Parathyroid adenoma (tissue), 2 donors: ENCODE results near the gene BTNL9.
A peak's percentile ranks its signal among the peaks of the same experiment; 100 is the strongest.
"Not testable (repeated sequence)": the region's sequence is repeated elsewhere in the genome, so short reads cannot be mapped to it uniquely, and the experiment has no call there.

Experiments used
- H2AFZ ChIP-seq: fragments of 300-600 bp; sonication (generic); one replicate; pipeline ENCODE4 v1.7.0; 2017; ENCODE audit warnings: antibody characterized with exemption, mild to moderate bottlenecking
- H3K27ac ChIP-seq: fragments of 300-600 bp; sonication (generic); one replicate; pipeline ENCODE4 v1.7.0; 2017
- H3K27me3 ChIP-seq: fragments of 300-600 bp; sonication (generic); one replicate; pipeline ENCODE4 v1.7.0; 2017; ENCODE audit warnings: low read length; ENCODE audit not compliant: control insufficient read depth, insufficient read depth
- H3K36me3 ChIP-seq: fragments of 300-600 bp; sonication (generic); one replicate; pipeline ENCODE4 v1.7.0; 2017; ENCODE audit warnings: low read length; ENCODE audit not compliant: control insufficient read depth, insufficient read depth
- H3K4me1 ChIP-seq: fragments of 300-600 bp; sonication (generic); one replicate; pipeline ENCODE4 v1.7.0; 2017; ENCODE audit warnings: control low read depth
- H3K4me2 ChIP-seq: fragments of 300-600 bp; sonication (generic); one replicate; pipeline ENCODE4 v1.7.0; 2017; ENCODE audit warnings: low read length
- H3K4me3 ChIP-seq: fragments of 300-600 bp; sonication (generic); one replicate; pipeline ENCODE4 v1.7.0; 2017; ENCODE audit warnings: low read depth, low read length
- H3K79me2 ChIP-seq: fragments of 300-600 bp; sonication (generic); one replicate; pipeline ENCODE4 v1.7.0; 2017; ENCODE audit warnings: control low read depth
- H3K9ac ChIP-seq: fragments of 300-600 bp; sonication (generic); one replicate; pipeline ENCODE4 v1.7.0; 2017; ENCODE audit warnings: mild to moderate bottlenecking
- H3K9me3 ChIP-seq: fragments of 300-600 bp; sonication (generic); one replicate; pipeline ENCODE4 v1.7.0; 2017; ENCODE audit warnings: low read length; ENCODE audit not compliant: control insufficient read depth
- TF ChIP-seq, protein P1 (sequence below): fragments of 300-600 bp; sonication (generic); IDR thresholded peaks from one replicate; pipeline ENCODE4 v1.7.0; 2017; ENCODE audit warnings: antibody characterized with exemption, mild to moderate bottlenecking
- donor health status: primary hyperparathyroidism.

Gene BTNL9

DNA sequence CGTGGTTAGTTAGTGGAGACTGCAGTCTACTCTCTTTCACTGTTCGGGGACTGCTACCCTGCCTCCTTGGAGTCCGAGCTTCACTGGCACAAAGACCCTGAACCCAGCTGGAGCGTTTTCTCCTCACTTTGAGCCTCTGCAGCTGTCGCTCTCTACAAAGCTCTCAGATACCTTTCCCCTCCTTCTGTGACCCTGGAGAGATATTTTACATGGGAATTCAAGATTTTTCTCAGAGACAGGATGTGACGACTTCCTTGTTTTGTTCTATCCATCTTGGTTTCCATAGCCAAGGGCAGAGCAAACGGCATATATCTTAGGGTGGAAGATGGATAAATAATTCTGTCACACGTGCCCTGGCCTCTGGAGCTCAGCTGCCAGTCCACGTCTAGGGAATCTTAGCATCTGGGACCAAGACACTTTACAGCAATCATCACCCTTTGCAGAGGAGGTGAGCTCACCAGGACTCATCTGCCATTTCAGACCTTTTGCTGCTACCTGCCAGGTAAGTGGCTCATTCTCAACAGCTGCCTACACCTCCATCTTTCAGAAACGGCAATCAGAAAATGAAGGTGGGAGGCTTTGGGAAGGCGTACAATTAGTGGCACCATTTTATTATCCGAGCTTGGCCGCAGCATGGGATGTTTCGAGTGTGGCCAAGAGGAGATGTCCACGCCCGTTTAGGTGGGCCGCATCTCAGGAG lies at the start of gene BTNL9:
TSS of gene BTNL9 (plus strand) at position 336 of the 700 bp plus-strand sequence. CDS start 5,224 bp downstream, outside the sequence.
- Histone ChIP-seq H3K27ac (peak within 1 kb of the TSS; percentile 54), H3K9me3 (no peaks in the 10 kb centered on the region), H3K4me1 (no peaks in the 10 kb centered on the region), H3K4me3 (peak within 1 kb of the TSS; percentile 34), H3K9ac (no peak within 1 kb of the TSS), H3K4me2 (peak within 1 kb of the TSS; percentile 38), H3K79me2 (no peaks in the 10 kb centered on the region), H3K27me3 (no peaks in the 10 kb centered on the region), H2AFZ (no peak within 1 kb of the TSS), H3K36me3 (no peaks in the 10 kb centered on the region)
- TF ChIP-seq, protein P1, sequence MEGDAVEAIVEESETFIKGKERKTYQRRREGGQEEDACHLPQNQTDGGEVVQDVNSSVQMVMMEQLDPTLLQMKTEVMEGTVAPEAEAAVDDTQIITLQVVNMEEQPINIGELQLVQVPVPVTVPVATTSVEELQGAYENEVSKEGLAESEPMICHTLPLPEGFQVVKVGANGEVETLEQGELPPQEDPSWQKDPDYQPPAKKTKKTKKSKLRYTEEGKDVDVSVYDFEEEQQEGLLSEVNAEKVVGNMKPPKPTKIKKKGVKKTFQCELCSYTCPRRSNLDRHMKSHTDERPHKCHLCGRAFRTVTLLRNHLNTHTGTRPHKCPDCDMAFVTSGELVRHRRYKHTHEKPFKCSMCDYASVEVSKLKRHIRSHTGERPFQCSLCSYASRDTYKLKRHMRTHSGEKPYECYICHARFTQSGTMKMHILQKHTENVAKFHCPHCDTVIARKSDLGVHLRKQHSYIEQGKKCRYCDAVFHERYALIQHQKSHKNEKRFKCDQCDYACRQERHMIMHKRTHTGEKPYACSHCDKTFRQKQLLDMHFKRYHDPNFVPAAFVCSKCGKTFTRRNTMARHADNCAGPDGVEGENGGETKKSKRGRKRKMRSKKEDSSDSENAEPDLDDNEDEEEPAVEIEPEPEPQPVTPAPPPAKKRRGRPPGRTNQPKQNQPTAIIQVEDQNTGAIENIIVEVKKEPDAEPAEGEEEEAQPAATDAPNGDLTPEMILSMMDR = no peak

DNA sequence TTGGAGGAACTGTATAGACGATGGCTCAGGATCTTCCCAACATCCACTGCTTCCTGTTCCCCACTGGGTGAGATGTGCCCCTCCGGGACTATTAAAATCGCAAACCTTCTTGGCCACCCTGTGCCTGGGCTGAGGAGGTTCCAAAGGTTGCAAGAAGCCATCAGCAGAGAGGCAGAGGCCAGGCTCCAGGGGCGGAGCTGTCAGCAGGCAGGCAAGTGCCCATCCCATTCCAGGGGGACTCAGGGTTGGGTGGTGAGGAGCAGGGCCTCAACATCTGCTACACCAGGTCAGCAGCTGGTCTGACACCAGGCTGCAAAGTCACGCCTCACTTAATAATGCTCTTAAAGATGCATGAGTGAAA lies 49.2 kb upstream of the BTNL9 start:
- Histone ChIP-seq H3K36me3 (no peaks in the 10 kb centered on the region), H3K27ac (no peak overlapping the region), H3K79me2 (no peaks in the 10 kb centered on the region), H3K4me1 (no peaks in the 10 kb centered on the region), H3K9me3 (no peaks in the 10 kb centered on the region), H3K4me3 (no peak overlapping the region), H3K4me2 (no peak overlapping the region), H3K9ac (no peak overlapping the region), H3K27me3 (no peaks in the 10 kb centered on the region), H2AFZ (no peak overlapping the region)
- TF ChIP-seq, protein P1 = no peak

DNA sequence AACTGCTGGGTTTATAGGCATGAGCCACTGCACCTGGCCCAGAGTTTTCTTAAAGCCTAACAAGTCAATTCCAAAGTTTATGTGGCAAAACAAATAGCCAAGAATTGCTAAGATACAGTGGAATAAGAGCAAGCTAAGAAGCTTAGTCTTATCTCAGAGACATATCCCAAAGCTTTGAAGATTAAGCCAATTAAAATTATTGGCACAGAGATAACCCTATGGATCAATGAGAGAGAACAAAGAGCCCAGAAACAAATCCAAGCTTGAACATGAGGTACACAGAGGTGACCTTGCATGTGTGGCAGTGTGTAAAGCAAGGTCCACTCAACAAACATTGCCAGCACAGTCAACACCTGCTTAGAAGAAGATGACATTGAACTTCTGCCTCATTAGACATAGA lies 38.1 kb upstream of the BTNL9 start:
- H3K9ac ChIP-seq = no peak overlapping the region
- TF ChIP-seq, protein P1 = no peak
- no peak overlapping the region for H3K4me2 ChIP-seq
- H3K9me3 ChIP-seq = no peaks in the 10 kb centered on the region
- H3K4me1 ChIP-seq = no peaks in the 10 kb centered on the region
- H3K4me3 ChIP-seq = no peak overlapping the region
- H3K27ac ChIP-seq = no peak overlapping the region
- H3K79me2 ChIP-seq = no peaks in the 10 kb centered on the region
- no peaks in the 10 kb centered on the region for H3K36me3 ChIP-seq
- no peak overlapping the region for H2AFZ ChIP-seq
- H3K27me3 ChIP-seq = no peaks in the 10 kb centered on the region

DNA sequence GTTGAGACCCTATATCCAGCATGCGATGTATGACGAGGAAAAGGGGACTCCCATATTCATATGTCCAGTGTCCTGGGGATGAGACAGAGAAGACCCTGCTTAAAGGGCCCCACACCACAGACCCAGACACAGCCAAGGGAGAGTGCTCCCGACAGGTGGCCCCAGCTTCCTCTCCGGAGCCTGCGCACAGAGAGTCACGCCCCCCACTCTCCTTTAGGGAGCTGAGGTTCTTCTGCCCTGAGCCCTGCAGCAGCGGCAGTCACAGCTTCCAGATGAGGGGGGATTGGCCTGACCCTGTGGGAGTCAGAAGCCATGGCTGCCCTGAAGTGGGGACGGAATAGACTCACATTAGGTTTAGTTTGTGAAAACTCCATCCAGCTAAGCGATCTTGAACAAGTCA lies 34.3 kb upstream of the BTNL9 start:
- Histone ChIP-seq H3K36me3 (no peaks in the 10 kb centered on the region), H3K79me2 (no peaks in the 10 kb centered on the region), H3K9ac (no peak overlapping the region), H3K4me1 (no peaks in the 10 kb centered on the region), H3K4me3 (no peak overlapping the region), H3K9me3 (no peaks in the 10 kb centered on the region), H3K27me3 (no peaks in the 10 kb centered on the region), H2AFZ (no peak overlapping the region), H3K4me2 (no peak overlapping the region), H3K27ac (no peak overlapping the region)
- TF ChIP-seq, protein P1 = no peak

DNA sequence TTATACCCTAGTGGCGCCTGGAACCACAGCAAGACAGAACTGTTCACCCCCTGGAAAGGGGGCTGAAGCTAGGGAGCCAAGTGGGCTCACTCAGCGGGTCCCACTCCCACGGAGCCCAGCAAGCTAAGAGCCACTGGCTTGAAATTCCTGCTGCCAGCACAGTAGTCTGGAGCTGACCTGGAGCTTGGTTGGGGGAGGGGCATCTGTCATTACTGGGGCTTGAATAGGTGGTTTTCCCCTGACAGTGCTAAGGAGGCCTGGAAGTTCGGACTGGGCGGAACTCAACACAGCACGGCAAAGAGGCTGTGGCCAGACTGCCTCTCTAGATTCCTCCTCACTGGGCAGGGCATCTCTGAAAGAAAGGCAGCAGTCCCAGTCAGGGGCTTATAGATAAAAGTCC lies 31.9 kb upstream of the BTNL9 start:
- Histone ChIP-seq H3K4me3 (no peak overlapping the region), H3K36me3 (no peaks in the 10 kb centered on the region), H3K79me2 (no peaks in the 10 kb centered on the region), H3K4me1 (no peaks in the 10 kb centered on the region), H3K27me3 (no peaks in the 10 kb centered on the region), H3K9me3 (no peaks in the 10 kb centered on the region), H3K9ac (no peak overlapping the region), H3K27ac (no peak overlapping the region), H2AFZ (no peak overlapping the region), H3K4me2 (no peak overlapping the region)
- TF ChIP-seq, protein P1 = no peak

DNA sequence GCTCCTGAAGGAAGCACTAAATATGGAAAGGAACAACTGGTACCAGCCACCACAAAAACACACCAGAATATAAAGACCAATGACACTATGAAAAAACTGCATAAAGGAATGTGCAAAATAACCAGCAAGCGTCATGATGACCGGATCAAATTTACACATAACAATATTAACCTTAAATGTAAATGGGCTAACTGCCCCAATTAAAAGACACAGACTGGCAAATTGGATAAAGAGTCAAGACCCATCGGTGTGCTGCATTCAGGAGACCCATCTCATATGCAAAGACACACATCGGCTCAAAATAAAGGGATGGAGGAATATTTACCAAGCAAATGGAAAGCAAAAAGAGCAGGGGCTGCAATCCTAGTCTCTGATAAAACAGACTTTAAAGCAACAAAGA lies 30.0 kb upstream of the BTNL9 start:
- H3K4me3 ChIP-seq, H3K27me3 ChIP-seq, H3K4me2 ChIP-seq, H3K9me3 ChIP-seq, H3K4me1 ChIP-seq, H3K27ac ChIP-seq, H3K9ac ChIP-seq, H3K36me3 ChIP-seq, H3K79me2 ChIP-seq, H2AFZ ChIP-seq: not testable (repeated sequence)

DNA sequence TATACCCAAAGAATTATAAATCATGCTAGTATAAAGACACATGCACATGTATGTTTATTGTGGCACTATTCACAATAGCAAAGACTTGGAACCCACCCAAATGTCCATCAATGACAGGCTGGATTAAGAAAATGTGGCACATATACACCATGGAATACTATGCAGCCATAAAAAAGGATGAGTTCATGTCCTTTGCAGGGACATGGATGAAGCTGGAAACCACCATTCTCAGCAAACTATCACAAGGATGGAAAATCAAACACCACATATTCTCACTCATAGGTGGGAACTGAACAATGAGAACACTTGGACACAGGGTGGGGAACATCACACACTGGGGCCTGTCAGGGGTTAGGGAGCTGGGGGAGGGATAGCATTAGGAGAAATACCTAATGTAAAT lies 25.4 kb upstream of the BTNL9 start:
- H3K27ac ChIP-seq, H3K9ac ChIP-seq, H3K4me2 ChIP-seq, H2AFZ ChIP-seq, H3K4me1 ChIP-seq, H3K4me3 ChIP-seq, H3K27me3 ChIP-seq, H3K79me2 ChIP-seq, H3K36me3 ChIP-seq, H3K9me3 ChIP-seq: not testable (repeated sequence)
